Activated CD4-positive, alpha-beta memory T cell treated with anti-CD3 and anti-CD28 coated beads, Interleukin-2, amount 10 ng/mL, durations not matched to agents 7 days and 5 days (primary cell): Measurements from ENCODE around the gene DPP10. TPM values are rescaled to one million over a fixed set of nuclear protein-coding genes. Genes with fewer than 3 reads are reported as not detected.

Source experiments
- CTCF ChIA-PET: fragments of 350-600 bp; sonication (Branson Sonifier 250); formaldehyde crosslinking; loops from one replicate; lab custom pipeline; 2021; ENCODE audit warnings: antibody characterized with exemption, inconsistent platforms; lab: Charles Lee
- POLR2A ChIA-PET: fragments of 350-600 bp; sonication (Branson Sonifier 250); formaldehyde crosslinking; loops from one replicate; lab custom pipeline; 2021; ENCODE audit warnings: antibody characterized with exemption; lab: Charles Lee
- DNase-seq: peaks from one replicate; pipeline ENCODE4 v3.0.0-alpha.2; 2020
- H3K27ac Mint-ChIP-seq: one replicate; pipeline ENCODE4 v1.8.0; 2021; ENCODE audit warnings: mild to moderate bottlenecking, mixed read lengths
- H3K27me3 Mint-ChIP-seq: one replicate; pipeline ENCODE4 v1.8.0; 2021; ENCODE audit warnings: mixed read lengths
- H3K36me3 Mint-ChIP-seq: one replicate; pipeline ENCODE4 v1.8.0; 2021; ENCODE audit warnings: low read depth, mixed read lengths
- H3K4me1 Mint-ChIP-seq: one replicate; pipeline ENCODE4 v1.8.0; 2021; ENCODE audit warnings: mixed read lengths
- H3K4me3 Mint-ChIP-seq: one replicate; pipeline ENCODE4 v1.8.0; 2021; ENCODE audit warnings: mild to moderate bottlenecking, mixed read lengths
- H3K9me3 Mint-ChIP-seq: one replicate; pipeline ENCODE4 v1.8.0; 2021; ENCODE audit warnings: mixed read lengths
- total RNA-seq, 2 experiments: library from RNA; stranded (reverse); gene quantifications; one replicate each; pipeline ENCODE4 v1.2.3, GENCODE V29; 2021

Gene DPP10
- total RNA-seq, 2 experiments from 2014 or later, result not detected

GRCh38 chr2:114577657-114578056 lies 135.2 kb downstream of the DPP10 start:
- Mint-ChIP-seq H3K4me3 (no peak overlapping the region), H3K27ac (no peak overlapping the region), H3K9me3 (no peaks in the 10 kb centered on the region), H3K36me3 (no peaks in the 10 kb centered on the region), H3K4me1 (no peaks in the 10 kb centered on the region), H3K27me3 (no peaks in the 10 kb centered on the region)
- DNase-seq, result no peak
- CTCF ChIA-PET, result no interaction called here
- POLR2A ChIA-PET, result no interaction called here

- no peak overlapping the region for H3K27ac Mint-ChIP-seq
- DNase-seq, result no peak
- H3K4me3 Mint-ChIP-seq, result no peak overlapping the region
- ChIA-PET CTCF (no interaction called here), POLR2A (no interaction called here)
- H3K9me3 Mint-ChIP-seq, result no peaks in the 10 kb centered on the region
- H3K36me3 Mint-ChIP-seq, result no peaks in the 10 kb centered on the region
- no peaks in the 10 kb centered on the region for H3K27me3 Mint-ChIP-seq
- H3K4me1 Mint-ChIP-seq, result no peaks in the 10 kb centered on the region
Observed at GRCh38 chr2:114579542-114579941, 137.1 kb downstream of the DPP10 start.

- Mint-ChIP-seq H3K9me3 (no peaks in the 10 kb centered on the region), H3K4me1 (no peaks in the 10 kb centered on the region), H3K4me3 (no peak overlapping the region), H3K27me3 (no peaks in the 10 kb centered on the region), H3K36me3 (no peaks in the 10 kb centered on the region), H3K27ac (no peak overlapping the region)
- ChIA-PET POLR2A (no interaction called here), CTCF (no interaction called here)
- DNase-seq, result no peak
Observed at GRCh38 chr2:114580691-114581090, 138.2 kb downstream of the DPP10 start.

- Mint-ChIP-seq H3K27me3 (no peaks in the 10 kb centered on the region), H3K4me1 (no peaks in the 10 kb centered on the region), H3K36me3 (no peaks in the 10 kb centered on the region), H3K27ac (no peak overlapping the region), H3K4me3 (no peak overlapping the region), H3K9me3 (no peaks in the 10 kb centered on the region)
- no peak for DNase-seq
- ChIA-PET POLR2A (no interaction called here), CTCF (no interaction called here)
Observed at GRCh38 chr2:114598329-114598728, 155.9 kb downstream of the DPP10 start.

- no peak overlapping the region for H3K4me3 Mint-ChIP-seq
- no peaks in the 10 kb centered on the region for H3K9me3 Mint-ChIP-seq
- no peaks in the 10 kb centered on the region for H3K27me3 Mint-ChIP-seq
- no peak overlapping the region for H3K27ac Mint-ChIP-seq
- no peaks in the 10 kb centered on the region for H3K4me1 Mint-ChIP-seq
- ChIA-PET CTCF (no interaction called here), POLR2A (no interaction called here)
- DNase-seq, result no peak
- no peaks in the 10 kb centered on the region for H3K36me3 Mint-ChIP-seq
Observed at GRCh38 chr2:114609203-114609602, 166.8 kb downstream of the DPP10 start.

- no peak overlapping the region for H3K27ac Mint-ChIP-seq
- no peaks in the 10 kb centered on the region for H3K36me3 Mint-ChIP-seq
- POLR2A ChIA-PET, result no interaction called here
- CTCF ChIA-PET, result no interaction called here
- no peaks in the 10 kb centered on the region for H3K9me3 Mint-ChIP-seq
- H3K4me3 Mint-ChIP-seq, result no peak overlapping the region
- no peak for DNase-seq
- H3K4me1 Mint-ChIP-seq, result no peaks in the 10 kb centered on the region
- H3K27me3 Mint-ChIP-seq, result no peaks in the 10 kb centered on the region
Observed at GRCh38 chr2:114609801-114610200, 167.4 kb downstream of the DPP10 start.

GRCh38 chr2:114610677-114611076 lies 168.2 kb downstream of the DPP10 start:
- Mint-ChIP-seq H3K4me3 (no peak overlapping the region), H3K4me1 (no peaks in the 10 kb centered on the region), H3K9me3 (no peaks in the 10 kb centered on the region), H3K27ac (no peak overlapping the region), H3K27me3 (no peaks in the 10 kb centered on the region), H3K36me3 (no peaks in the 10 kb centered on the region)
- CTCF ChIA-PET, result no interaction called here
- POLR2A ChIA-PET, result no interaction called here
- DNase-seq, result no peak

- POLR2A ChIA-PET, result no interaction called here
- no peaks in the 10 kb centered on the region for H3K27me3 Mint-ChIP-seq
- no peak overlapping the region for H3K4me3 Mint-ChIP-seq
- CTCF ChIA-PET, result no interaction called here
- H3K27ac Mint-ChIP-seq, result no peak overlapping the region
- no peak for DNase-seq
- H3K36me3 Mint-ChIP-seq, result no peaks in the 10 kb centered on the region
- H3K4me1 Mint-ChIP-seq, result no peaks in the 10 kb centered on the region
- no peaks in the 10 kb centered on the region for H3K9me3 Mint-ChIP-seq
Observed at GRCh38 chr2:114614592-114614991, 172.2 kb downstream of the DPP10 start.

- no peak for DNase-seq
- H3K4me3 Mint-ChIP-seq, result no peak overlapping the region
- ChIA-PET CTCF (no interaction called here), POLR2A (no interaction called here)
- H3K36me3 Mint-ChIP-seq, result no peaks in the 10 kb centered on the region
- H3K27me3 Mint-ChIP-seq, result no peaks in the 10 kb centered on the region
- H3K27ac Mint-ChIP-seq, result no peak overlapping the region
- H3K9me3 Mint-ChIP-seq, result no peaks in the 10 kb centered on the region
- H3K4me1 Mint-ChIP-seq, result no peaks in the 10 kb centered on the region
Observed at GRCh38 chr2:114628481-114628880, 186.0 kb downstream of the DPP10 start.

GRCh38 chr2:114631146-114631545 lies 188.7 kb downstream of the DPP10 start:
- no peaks in the 10 kb centered on the region for H3K9me3 Mint-ChIP-seq
- CTCF ChIA-PET, result no interaction called here

GRCh38 chr2:114642166-114642770 lies 199.8 kb downstream of the DPP10 start:
- Mint-ChIP-seq H3K27ac (no peak overlapping the region), H3K4me3 (no peak overlapping the region), H3K27me3 (no peaks in the 10 kb centered on the region), H3K9me3 (no peaks in the 10 kb centered on the region), H3K4me1 (no peaks in the 10 kb centered on the region), H3K36me3 (no peaks in the 10 kb centered on the region)
- CTCF ChIA-PET, result no interaction called here
- no peak for DNase-seq
- POLR2A ChIA-PET, result no interaction called here

More at GRCh38 chr2:114631146-114631545, 188.7 kb downstream of the DPP10 start:
- Mint-ChIP-seq H3K4me3 (no peak overlapping the region), H3K27ac (no peak overlapping the region), H3K36me3 (no peaks in the 10 kb centered on the region), H3K27me3 (no peaks in the 10 kb centered on the region), H3K4me1 (no peaks in the 10 kb centered on the region)
- POLR2A ChIA-PET, result no interaction called here
- DNase-seq, result no peak

GRCh38 chr2:114642988-114643553 lies 200.6 kb downstream of the DPP10 start:
- Mint-ChIP-seq H3K27ac (no peak overlapping the region), H3K27me3 (no peaks in the 10 kb centered on the region), H3K4me3 (no peak overlapping the region), H3K36me3 (no peaks in the 10 kb centered on the region), H3K4me1 (no peaks in the 10 kb centered on the region), H3K9me3 (no peaks in the 10 kb centered on the region)
- DNase-seq, result no peak
- ChIA-PET CTCF (no interaction called here), POLR2A (no interaction called here)

GRCh38 chr2:114651933-114652332 lies 209.5 kb downstream of the DPP10 start:
- H3K4me3 Mint-ChIP-seq, result no peak overlapping the region
- no peaks in the 10 kb centered on the region for H3K27me3 Mint-ChIP-seq
- DNase-seq, result no peak
- no peaks in the 10 kb centered on the region for H3K36me3 Mint-ChIP-seq
- H3K27ac Mint-ChIP-seq, result no peak overlapping the region
- CTCF ChIA-PET, result no interaction called here
- no peaks in the 10 kb centered on the region for H3K9me3 Mint-ChIP-seq
- H3K4me1 Mint-ChIP-seq, result no peaks in the 10 kb centered on the region
- POLR2A ChIA-PET, result no interaction called here

GRCh38 chr2:114659880-114660279 lies 217.4 kb downstream of the DPP10 start:
- H3K9me3 Mint-ChIP-seq, result no peaks in the 10 kb centered on the region
- H3K27me3 Mint-ChIP-seq, result peaks cover 8% of the 10 kb centered on the region
- no peak overlapping the region for H3K27ac Mint-ChIP-seq
- DNase-seq, result no peak
- no peaks in the 10 kb centered on the region for H3K4me1 Mint-ChIP-seq
- POLR2A ChIA-PET, result no interaction called here
- H3K4me3 Mint-ChIP-seq, result no peak overlapping the region
- no peaks in the 10 kb centered on the region for H3K36me3 Mint-ChIP-seq
- CTCF ChIA-PET, result no interaction called here
